HepG2 (cell line): Measurements from ENCODE around the gene WSB2.

Experiments
- CTCF ChIP-seq: sonication (generic); formaldehyde crosslinking; IDR thresholded peaks from 2 replicates; pipeline ENCODE4 v1.5.0; 2020; ENCODE audit warnings: mild to moderate bottlenecking, missing genetic modification reagents, moderate library complexity
- NR2C2 ChIP-seq: sonication (generic); formaldehyde crosslinking; IDR thresholded peaks from 2 replicates; pipeline ENCODE4 v1.4.0; 2020; ENCODE audit warnings: missing genetic modification reagents, mild to moderate bottlenecking, moderate library complexity, borderline replicate concordance

GRCh38 chr12:118020036-118020435, 40.9 kb downstream of the WSB2 start:
- TF ChIP-seq NR2C2 (CRISPR knock-in tag) (no peak), CTCF (CRISPR knock-in tag) (no peak)
